ENCODE data around the gene AKR1C1.
"Not testable (repeated sequence)": the region's sequence is repeated elsewhere in the genome, so short reads cannot be mapped to it uniquely, and the experiment has no call there.

The AKR1C1 gene

DNA sequence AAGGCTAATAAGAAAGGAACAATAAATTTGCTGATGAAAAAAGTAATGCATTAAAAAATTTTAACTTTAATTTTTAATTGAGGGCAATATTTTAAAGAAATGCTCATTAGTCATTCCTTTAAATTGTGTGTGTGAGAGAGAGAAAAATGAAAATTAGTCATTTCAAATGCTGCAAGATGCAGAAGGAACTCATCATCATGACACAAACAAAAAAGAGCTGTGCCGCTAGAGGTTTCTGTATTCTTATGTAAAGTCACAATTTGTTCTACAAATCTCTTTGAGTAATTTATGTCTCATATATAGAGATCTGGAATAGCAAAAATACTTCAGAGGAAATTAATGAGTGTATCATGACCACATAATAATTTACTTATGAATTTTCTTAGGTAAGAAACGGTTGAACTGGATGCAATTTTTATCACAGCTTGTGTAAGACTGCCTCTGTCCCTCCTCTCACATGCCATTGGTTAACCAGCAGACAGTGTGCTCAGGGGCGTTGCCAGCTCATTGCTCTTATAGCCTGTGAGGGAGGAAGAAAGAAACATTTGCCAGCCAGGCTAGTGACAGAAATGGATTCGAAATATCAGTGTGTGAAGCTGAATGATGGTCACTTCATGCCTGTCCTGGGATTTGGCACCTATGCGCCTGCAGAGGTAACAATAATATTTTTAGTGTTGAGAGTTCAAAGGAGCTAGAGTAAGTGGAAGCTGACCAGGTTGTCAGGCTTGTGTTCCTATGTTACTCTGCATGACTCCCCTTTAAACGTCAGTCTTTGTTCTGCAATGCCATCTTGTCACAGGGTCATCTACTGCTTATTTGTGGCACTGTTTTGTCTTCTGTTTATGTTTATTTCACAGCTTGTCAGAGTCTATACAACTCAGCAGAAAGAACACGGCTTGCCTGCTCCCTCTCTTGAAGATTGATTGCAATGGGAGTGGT, at the start of gene AKR1C1:
AKR1C1 (plus strand) TSS at position 540 of the 939 bp plus-strand sequence; CDS start at position 570, 30 bp downstream.
- not testable (repeated sequence) for H3K4me3 ChIP-seq (ENCODE audit: low read depth in 1 of 2, low read length in 2 of 2); H3K4me2 ChIP-seq (ENCODE audit: insufficient read depth, low read length); H3K9me3 ChIP-seq (ENCODE audit: insufficient read depth, low read length, severe bottlenecking); H3K79me2 ChIP-seq (ENCODE audit: insufficient read depth, low read length); H2AFZ ChIP-seq (ENCODE audit: low read depth, low read length); H4K20me1 ChIP-seq (ENCODE audit: insufficient read depth, low read length); H3K36me3 ChIP-seq (ENCODE audit: insufficient read depth, low read length); DNase-seq; H3K9ac ChIP-seq (ENCODE audit: low read depth, low read length); H3K4me1 ChIP-seq (ENCODE audit: insufficient read depth, low read length); H3K27ac ChIP-seq (ENCODE audit: low read length); H3K27me3 ChIP-seq (ENCODE audit: insufficient read depth, low read length, poor library complexity)
- 0 out of 3 replicates have a peak, but pooled peaks have one; percentile 45 for ATAC-seq (ENCODE audit: insufficient read depth, low read depth)

DNA sequence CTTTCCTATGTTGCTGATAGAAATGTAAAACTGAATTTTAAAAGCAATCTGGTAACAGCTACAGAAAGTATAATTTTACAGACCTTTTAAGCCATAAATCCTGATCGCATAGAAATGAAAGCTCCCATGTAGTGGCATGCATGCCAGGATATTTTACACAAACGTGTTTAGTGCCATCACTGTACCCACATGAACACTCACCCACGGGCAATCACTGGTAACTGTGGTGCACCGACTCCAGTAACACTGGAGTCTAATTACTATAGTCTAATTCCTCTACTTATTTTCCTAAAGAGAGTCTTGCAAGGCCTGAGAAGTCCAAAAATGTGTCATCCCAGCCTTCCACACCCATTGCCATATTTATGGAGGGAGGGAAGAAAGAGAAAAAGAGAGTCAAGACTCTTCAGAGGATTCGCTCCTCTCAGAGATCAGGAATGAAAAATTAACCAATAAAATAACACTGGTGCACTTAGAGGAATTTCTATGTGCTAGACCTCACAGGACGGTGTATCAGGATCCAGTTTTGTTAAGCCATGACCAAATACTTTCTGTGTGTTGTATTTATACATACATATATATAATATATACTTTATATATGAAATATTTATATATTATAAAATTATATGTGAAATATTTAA, 48.9 kb upstream of the AKR1C1 start:
- H3K9ac ChIP-seq (ENCODE audit: low read depth, low read length): no peak overlapping the region
- no peaks in the 10 kb centered on the region for H3K36me3 ChIP-seq (ENCODE audit: insufficient read depth, low read length)
- no peak overlapping the region for H3K27ac ChIP-seq (ENCODE audit: low read length)
- H3K9me3 ChIP-seq (ENCODE audit: insufficient read depth, low read length, severe bottlenecking): no peaks in the 10 kb centered on the region
- no peaks in the 10 kb centered on the region for H3K79me2 ChIP-seq (ENCODE audit: insufficient read depth, low read length)
- no peak for TF ChIP-seq EZH2 (IDR thresholded peaks at IDR 0.05; ENCODE audit: borderline replicate concordance, low read depth, low read length, severe bottlenecking)
- TF ChIP-seq, protein P1, sequence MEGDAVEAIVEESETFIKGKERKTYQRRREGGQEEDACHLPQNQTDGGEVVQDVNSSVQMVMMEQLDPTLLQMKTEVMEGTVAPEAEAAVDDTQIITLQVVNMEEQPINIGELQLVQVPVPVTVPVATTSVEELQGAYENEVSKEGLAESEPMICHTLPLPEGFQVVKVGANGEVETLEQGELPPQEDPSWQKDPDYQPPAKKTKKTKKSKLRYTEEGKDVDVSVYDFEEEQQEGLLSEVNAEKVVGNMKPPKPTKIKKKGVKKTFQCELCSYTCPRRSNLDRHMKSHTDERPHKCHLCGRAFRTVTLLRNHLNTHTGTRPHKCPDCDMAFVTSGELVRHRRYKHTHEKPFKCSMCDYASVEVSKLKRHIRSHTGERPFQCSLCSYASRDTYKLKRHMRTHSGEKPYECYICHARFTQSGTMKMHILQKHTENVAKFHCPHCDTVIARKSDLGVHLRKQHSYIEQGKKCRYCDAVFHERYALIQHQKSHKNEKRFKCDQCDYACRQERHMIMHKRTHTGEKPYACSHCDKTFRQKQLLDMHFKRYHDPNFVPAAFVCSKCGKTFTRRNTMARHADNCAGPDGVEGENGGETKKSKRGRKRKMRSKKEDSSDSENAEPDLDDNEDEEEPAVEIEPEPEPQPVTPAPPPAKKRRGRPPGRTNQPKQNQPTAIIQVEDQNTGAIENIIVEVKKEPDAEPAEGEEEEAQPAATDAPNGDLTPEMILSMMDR (IDR thresholded peaks at IDR 0.05; ENCODE audit: borderline replicate concordance, extremely low read depth, low read length, poor library complexity, severe bottlenecking): no peak
- H3K4me1 ChIP-seq (ENCODE audit: insufficient read depth, low read length): no peaks in the 10 kb centered on the region
- H3K4me3 ChIP-seq (ENCODE audit: low read depth in 1 of 2, low read length in 2 of 2): no peak overlapping the region
- no peak overlapping the region for H3K4me2 ChIP-seq (ENCODE audit: insufficient read depth, low read length)
- no peak for DNase-seq
- H3K27me3 ChIP-seq (ENCODE audit: insufficient read depth, low read length, poor library complexity): peaks cover 2% of the 10 kb centered on the region
- H4K20me1 ChIP-seq (ENCODE audit: insufficient read depth, low read length): no peaks in the 10 kb centered on the region
- no peak overlapping the region for H2AFZ ChIP-seq (ENCODE audit: low read depth, low read length)
- ATAC-seq (ENCODE audit: insufficient read depth, low read depth): no peak

GRCh38 chr10:4916086-4916716, 47.0 kb upstream of the AKR1C1 start:
- TF ChIP-seq, protein P1 (IDR thresholded peaks at IDR 0.05; ENCODE audit: borderline replicate concordance, extremely low read depth, low read length, poor library complexity, severe bottlenecking): no peak
- no peak for TF ChIP-seq EZH2 (IDR thresholded peaks at IDR 0.05; ENCODE audit: borderline replicate concordance, low read depth, low read length, severe bottlenecking)

More at GRCh38 chr10:4916086-4916716, 47.0 kb upstream of the AKR1C1 start:
- ATAC-seq (ENCODE audit: insufficient read depth, low read depth): no peak
- no peak for DNase-seq
- Histone ChIP-seq H4K20me1 (ENCODE audit: insufficient read depth, low read length) (no peaks in the 10 kb centered on the region), H3K36me3 (ENCODE audit: insufficient read depth, low read length) (no peaks in the 10 kb centered on the region), H3K4me3 (ENCODE audit: low read depth in 1 of 2, low read length in 2 of 2) (no peak overlapping the region), H3K9me3 (ENCODE audit: insufficient read depth, low read length, severe bottlenecking) (no peaks in the 10 kb centered on the region), H2AFZ (ENCODE audit: low read depth, low read length) (no peak overlapping the region), H3K9ac (ENCODE audit: low read depth, low read length) (no peak overlapping the region), H3K4me1 (ENCODE audit: insufficient read depth, low read length) (no peaks in the 10 kb centered on the region), H3K27ac (ENCODE audit: low read length) (no peak overlapping the region), H3K79me2 (ENCODE audit: insufficient read depth, low read length) (no peaks in the 10 kb centered on the region), H3K4me2 (ENCODE audit: insufficient read depth, low read length) (no peak overlapping the region), H3K27me3 (ENCODE audit: insufficient read depth, low read length, poor library complexity) (peaks cover 3% of the 10 kb centered on the region)

Measured in DND-41 (cell line).